ENCODE data around the gene FAM120AOS.
A peak's percentile ranks its signal among the peaks of the same experiment; 100 is the strongest.
"Not testable (repeated sequence)": the region's sequence is repeated elsewhere in the genome, so short reads cannot be mapped to it uniquely, and the experiment has no call there.

The FAM120AOS gene

DNA sequence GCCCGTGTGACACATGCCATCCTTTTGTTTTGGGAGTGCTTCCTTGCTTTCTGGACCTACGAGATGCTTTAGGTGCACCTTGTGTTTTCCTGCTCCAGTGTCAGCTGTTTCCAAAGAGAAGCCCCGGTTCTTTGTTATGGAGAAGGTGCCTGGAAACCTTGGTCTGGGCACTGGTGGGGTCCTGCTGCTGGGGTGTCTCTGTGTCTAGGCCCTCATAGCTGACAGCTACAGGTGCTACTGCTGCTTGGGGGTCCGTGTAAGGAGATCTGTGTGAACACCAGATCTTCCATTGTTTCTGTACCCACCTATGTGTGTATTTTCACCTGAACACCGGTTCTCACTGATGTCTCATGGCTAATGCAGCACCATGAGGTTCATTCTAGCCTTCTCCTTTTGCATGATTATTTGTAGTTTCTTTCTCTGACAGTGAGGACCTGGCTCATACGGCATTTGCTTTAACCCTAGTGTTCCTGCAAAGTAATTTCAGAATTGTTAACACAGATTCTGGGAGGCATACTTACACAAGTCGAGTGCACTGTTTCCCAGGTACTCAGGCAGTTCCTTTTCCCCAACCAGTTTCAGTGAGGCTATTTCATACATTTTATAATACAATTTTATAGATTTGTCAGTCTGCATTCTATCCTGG lies 13.2 kb upstream of the FAM120AOS start:
- DNase-seq: no peak

DNA sequence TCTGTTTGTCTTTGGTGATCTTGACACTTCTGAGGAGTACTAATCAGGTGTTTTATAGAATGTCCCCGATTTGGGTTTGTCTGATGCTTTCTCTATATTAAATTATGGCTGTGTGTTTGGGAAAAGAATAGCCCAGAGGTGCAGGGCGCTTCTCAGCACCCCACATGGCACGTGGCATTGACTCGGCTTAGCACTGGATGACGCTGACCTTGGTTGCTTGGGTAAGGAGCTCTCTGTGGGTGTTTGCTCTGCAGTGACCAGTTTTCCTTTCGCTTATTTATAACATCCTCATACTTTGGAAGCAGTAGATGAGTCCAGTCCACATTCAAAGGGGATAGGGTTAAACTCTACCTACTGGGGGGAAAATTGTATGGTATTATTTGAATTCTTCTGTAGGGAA lies 12.5 kb upstream of the FAM120AOS start:
- no peak for DNase-seq

DNA sequence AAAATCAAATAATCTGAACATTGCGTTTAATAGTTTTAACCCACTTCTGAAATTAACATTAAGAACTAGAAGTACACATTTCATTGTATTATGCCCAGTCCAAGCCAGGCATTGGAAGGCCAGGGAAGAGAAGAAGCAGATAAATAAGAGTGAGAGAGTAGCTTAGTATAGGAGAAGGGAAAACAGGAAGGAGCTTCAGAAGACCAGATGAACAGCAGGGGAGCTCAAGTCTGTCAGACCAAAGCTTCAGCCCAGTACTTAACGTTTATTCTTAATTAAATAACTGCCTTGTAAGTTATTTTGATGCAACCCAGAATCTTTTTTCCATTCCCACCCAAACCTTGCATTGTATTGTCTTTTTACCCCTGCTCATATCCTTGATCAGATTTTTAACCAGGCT lies 11.5 kb upstream of the FAM120AOS start:
- no peak for DNase-seq

DNA sequence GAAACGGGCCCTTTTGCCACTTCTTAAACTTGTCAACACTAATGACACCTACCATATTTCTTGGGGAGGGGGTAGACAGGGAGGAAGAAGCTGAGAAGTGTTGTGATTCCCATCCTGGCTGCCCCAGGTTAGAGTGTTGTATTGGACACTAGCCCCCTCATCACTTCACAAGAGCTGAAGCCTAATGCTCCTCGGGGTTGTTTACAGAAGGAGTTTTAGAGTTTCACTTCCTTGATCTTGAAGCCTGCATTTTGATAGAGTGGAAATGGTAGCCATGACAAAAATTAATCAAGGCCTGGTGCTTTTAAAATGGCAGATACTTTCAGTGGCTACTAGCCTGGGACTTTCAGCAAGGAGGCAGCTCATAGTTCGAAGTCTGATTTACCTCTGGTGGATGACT lies 11.0 kb upstream of the FAM120AOS start:
- DNase-seq: no peak

DNA sequence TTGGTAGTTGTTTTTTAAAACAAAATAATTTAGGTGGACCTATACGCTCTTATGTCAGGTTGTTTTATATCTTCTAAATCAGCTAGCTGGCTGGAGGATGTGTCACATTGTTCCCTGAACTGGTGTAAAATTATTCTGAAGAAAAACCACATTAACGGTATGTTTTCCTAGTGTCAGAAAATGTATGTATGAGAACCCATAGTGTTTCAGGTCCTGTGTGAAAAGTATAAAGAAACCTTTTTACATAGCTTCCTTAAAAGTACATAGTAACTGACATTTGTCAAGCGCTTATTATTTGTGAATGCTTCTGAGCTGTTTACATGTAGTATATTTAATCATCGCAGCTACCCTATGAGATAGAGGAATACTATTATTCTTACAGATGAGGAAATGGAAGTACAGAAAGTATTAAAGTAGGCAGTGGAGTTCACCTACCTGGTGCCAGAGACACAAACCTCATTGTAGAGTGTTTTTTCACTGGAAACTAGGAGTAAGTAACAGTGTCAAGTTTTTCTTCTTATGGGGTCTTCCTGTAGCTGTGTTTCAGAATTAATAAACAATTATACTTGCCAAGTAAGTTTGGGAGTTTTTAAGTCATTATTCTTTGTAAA lies 10.4 kb upstream of the FAM120AOS start:
- no peak for DNase-seq

DNA sequence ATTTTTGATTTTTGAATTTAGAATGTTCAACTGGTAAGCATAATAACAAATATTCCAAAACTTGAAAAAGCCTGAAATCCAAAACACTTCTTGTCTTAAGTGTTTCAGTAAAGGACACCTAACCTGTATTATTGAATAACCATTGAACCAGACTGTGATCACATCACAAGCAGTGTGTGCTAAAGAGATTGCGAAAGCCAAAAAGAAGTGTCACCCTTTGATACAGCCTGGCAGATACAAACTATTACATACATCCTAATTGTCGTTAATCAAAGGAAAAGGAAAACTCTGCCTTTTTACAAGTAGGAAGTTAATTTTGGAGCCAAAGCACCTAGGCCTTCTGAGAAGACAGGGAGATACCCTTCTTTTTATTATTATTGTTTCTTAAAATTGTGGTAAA lies 8.4 kb upstream of the FAM120AOS start:
- DNase-seq: no peak

DNA sequence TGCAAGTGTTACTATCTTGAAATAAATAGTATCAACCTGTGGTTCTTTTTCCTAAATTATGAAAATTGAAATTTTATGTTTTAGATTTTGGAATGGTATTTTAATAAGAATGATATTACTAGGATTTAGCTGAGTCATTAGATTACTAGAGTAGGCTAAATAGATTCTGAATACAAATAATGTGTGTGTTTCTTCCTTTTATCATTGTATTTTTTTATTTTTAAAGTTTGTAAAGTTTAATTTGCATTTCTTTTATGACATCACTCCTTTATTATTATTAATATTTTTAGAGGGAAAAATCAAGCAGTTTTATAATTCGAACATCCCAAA lies 8.0 kb upstream of the FAM120AOS start:
- DNase-seq: no peak

DNA sequence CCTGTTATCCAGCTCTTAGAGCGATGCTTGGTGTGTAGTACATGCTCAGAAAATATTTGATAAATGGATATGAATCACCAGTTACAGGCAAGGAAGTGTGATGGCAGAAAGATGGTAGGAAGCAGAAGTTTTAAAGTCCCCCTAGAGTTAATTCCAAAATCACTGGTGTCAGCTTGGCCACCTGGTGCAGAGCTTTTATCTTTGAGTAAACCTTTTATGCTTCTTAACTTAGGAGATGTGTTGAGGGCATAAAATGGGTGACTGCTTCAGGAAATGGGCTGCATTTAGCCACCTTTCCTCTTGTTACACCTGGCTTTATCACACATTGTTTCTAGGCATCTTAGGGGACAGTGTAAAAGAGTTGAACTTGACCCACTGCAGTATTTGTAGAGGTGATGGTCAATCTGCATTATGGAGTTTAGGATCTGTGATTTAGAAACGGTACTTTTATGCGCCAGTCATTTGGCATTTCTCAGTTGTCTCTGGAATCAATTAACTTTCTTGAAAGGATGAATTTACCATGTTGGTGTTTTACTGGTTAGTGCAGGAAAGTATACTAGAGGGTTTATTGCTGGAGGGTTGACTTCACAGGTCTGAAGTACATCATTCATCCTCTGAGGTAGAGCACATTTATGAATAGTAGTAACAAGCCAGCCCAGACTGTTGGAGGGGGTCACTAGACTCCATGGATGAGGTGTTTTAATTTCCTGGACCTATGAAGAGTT lies 7.5 kb upstream of the FAM120AOS start:
- DNase-seq: no peak

DNA sequence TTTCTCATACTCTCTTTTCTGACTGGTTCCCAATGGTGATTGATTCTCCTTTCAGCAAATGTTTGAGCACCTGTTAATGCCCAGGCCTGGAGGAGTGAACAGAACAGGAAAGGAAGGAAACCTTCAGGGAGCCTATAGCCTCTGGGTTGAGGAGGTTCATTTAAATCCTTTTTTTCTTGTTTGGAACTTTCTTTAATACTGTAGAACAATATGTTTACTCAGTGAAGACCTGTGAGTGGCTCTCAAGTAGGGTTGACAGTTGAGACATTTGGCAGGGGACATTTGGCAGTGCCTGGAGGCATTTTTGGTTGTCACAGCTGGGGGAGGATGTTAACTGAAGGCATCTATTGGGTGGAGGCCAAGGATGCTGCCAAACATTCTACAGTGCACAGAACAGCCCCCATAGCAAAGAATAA lies 6.1 kb upstream of the FAM120AOS start:
- DNase-seq: no peak

DNA sequence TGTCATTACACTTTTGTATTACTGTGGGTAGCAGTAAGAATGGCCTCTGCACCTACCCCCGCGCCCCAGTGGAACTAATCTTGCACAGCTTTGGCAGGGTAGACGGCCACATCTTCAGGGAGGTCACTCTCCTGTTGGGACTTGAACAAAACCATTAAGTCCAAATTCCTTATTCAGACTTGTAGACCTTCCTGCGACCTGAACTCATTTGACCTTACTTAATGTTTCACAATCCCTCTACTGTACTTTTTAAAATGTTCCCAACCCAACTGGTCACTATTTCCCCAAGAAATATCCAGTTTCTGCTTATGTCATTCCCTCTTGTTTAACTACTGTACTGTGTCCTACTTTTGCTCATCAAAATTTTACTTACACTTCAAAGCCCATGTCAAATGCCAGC lies 5.3 kb upstream of the FAM120AOS start:
- no peak for DNase-seq

DNA sequence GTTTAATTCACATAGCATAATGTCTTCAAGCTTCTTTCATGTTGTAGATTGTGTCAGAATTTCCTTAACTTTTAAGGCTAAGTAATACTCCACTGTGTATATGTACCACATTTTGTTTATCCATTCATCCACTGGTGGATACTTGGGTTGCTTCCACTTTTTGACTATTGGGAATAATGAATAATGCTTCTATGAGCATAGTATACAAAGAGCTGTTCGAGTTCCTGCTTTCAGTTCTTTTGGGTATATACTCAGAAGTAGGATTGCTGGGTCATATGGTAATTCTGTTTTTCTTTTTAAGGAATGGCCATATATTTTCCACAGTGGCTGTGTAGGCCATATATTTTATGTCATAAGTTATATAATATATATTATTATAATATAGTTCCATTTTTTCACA lies 3.6 kb upstream of the FAM120AOS start:
- no peak for DNase-seq

DNA sequence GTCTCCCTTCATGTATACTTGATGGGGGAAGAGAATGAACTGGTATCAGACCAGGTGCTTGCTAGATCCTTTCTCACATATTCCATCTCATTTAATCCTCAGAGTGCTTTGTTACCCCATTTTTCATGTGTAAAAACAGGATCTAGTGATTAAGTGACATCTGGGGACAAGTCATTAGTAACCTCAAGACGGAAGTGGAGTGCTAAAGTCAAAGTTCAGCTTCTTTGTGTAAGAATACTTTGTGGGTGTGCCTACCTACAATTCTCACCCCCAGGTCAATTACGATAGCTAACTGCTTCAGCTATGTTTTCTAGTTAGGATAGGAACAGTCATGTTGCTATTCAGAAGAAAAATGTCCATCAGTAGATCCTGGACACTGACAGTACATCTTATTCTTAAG lies 3.1 kb upstream of the FAM120AOS start:
- no peak for DNase-seq

DNA sequence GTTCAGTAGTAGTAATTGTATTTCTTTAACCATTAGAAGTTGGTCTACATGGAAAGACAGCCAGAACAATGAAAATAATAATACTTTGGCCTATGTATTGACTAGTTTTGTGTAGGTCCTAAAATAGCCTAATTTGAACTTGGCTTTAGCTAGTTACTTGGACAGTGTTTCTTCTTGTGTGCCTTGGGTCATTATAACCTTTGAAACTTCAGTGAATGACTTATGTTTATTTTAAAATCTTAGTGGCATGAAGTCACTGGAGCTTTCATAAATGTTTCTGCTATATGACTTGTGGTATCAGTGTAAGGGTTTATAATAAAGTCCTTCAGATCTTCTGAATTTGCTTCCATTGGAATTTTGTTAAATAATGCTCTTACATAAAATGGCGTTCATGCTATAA lies 2.6 kb upstream of the FAM120AOS start:
- no peak for DNase-seq

DNA sequence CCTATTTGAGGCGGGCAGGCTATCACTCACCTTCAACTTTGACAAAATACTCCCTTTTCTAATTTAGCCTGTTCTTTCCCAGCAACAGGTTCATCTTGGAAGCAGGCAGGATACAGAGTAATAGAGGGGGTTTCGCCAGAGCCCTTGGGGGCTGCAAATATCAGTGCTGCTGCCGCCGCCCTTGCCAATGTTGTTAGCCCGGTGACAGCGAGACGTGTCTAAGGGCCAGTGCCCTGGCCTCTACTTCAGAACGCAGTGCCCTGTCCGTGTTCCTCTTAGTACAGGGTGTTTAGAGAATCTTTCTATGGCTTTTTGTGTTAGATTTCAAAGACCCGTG lies 703 bp downstream of the FAM120AOS start:
- DNase-seq: no peak

DNA sequence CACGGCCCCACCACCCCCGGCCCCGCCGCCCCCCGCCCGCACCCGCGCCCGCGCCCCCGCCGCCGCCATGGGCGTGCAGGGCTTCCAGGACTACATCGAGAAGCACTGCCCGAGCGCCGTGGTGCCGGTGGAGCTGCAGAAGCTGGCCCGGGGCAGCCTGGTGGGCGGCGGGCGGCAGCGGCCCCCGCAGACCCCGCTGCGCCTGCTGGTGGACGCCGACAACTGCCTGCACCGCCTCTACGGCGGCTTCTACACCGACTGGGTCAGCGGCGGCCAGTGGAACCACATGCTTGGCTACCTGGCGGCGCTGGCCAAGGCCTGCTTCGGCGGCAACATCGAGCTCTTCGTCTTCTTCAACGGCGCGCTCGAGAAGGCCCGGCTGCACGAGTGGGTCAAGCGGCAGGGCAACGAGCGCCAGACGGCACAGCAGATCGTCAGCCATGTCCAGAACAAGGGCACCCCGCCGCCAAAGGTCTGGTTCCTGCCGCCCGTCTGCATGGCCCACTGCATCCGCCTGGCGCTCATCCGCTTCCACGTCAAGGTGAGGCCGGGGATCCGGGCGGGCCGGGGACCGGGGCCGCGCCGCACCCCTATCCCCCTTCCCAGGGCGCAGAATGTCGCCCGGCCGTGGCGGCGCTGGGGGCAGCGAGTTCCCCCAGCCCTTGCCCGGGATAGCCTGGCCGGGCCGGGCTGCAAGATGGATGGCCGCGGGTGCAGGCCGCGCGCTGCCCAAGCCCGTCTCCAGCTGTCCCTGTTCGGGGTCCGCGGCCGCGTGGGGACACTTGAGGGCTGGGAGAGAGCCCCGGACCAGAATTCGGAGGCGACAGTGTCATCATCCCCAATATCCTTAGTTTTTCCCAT lies 1.3 kb downstream of the FAM120AOS start:
- peak; percentile 77 for DNase-seq

DNA sequence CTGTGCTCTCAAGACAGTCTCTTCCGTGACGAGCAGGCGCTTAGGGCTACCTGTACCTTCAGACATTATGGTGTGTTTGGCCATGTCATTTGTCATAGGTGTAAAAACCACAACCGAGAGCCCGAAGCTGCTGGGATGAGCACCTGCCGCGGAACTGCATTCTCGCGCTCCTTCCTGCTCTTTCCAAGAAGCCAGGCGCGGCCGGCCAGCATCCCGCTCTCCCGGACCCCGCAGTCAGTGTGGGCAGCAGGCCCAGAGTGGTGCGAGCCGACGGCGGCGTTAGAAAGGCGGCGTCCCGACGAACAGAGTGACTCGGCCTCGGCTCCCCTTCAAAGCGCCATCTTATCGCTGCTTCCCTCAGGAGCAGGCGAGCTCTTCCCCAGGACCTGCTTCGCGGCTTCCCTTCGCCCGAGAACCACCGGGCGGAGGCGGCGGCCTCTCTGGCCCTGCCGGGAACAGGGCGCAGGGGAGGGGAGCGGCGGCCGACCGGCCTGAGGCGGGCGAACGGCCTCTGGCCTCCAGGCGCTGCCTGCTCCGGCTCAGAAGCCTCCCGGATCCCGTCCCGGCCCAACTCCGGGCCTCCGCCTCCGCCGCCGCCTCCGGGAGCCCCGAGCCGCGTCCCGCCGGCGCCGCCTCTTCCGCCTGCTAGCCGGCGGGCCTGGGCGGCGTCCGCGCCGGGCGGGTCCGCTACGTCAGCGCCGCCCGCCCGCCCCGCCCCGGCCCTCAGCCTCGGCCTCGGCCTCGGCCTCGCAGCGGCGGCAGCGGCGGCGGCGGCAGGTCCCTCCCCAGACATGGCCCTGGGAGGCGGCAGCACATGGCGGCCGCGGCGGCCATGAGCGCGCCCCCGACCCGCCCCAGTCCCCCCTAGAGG lies 2.2 kb downstream of the FAM120AOS start, which contains the start of gene FAM120A:
Gene FAM120A, plus strand, starts transcription at position 741 of the 871 bp plus-strand sequence. CDS start 231 bp downstream, outside the sequence.
- peak; percentile 88 for DNase-seq

DNA sequence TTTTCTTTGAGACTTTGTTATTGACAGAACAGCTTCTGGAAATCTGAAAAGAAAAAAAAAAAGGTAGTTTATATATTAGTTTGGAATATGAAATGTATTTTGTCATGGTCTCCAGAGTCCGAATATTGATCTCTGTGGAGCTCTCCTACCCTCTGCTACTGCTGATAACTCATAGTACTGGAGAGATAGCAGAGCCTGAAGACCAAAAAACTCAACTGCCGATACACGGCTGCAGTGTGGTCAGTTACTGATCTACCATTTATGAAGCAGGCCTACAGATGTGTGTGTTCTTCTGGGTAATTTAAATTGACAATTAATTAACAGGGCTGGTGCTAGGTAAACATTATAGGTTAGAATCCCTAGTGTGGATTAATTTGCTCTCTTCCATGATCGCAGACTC lies 5.7 kb downstream of the FAM120AOS start:
- DNase-seq: no peak

DNA sequence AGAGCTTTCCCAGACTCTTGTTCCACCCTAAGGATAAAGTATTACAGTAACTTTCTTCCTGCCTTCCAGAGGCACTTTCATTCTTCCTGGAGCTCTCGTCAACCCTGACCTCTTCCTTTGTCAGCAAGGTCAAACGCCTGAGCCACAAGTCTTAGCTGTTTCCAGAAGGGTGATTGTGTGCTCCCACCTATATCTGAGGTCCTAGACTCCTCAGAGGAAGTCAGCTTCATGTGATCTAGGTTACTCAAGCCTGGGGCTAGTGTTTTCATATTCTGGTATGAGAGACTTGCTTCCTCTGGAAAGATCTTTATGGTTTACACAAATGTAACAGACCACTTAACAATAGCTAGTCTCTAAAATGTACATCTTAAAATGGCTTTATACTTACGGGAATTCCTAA lies 7.3 kb downstream of the FAM120AOS start:
- DNase-seq: no peak

DNA sequence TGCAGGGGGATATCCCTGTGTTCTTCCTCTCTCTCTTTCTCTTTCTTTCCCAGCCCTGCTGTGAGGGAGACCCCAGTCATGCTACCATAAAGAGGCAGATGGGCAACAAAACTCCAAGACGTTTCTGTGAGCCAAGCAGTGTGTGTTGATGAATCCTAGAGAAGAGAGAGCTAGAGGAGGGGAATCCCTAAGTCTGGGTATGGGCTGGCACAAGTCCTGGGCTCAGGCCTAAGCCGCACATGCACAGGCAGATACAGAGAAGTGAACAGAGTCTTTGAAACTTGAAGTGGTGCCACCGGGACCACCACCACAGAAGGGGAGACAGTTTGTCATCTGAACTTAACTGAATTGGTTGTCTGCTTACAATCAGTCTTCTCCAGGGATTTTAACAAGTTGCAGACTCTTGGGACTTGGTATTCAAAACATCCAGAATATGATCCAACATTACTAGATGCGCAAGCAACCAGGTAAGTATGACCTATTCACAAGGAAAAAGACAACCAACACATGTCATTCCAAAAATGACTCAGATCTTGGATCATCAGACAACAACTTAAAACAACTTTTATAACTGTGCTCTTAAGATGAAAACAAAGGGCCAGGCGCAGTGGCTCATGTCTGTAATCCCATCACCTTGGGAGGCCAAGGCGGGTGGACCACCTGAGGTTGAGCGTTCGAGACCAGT lies 12.3 kb downstream of the FAM120AOS start:
- no peak for DNase-seq

DNA sequence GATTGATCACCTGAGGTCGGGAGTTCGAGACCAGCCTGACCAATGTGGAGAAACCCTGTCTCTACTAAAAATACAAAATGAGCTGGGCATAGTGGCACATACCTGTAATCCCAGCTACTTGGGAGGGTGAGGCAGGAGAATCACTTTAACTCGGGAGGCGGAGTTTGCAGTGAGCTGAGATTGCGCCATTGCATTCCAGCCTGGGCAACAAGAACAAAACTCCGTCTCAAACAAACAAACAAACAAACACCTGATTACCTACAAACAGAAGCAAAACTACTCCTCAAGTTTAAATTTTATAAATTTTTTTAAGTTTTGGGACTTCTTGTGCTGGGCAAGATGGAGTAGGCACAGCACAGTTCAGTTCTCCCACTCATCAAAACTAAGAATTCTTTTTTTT lies 14.1 kb downstream of the FAM120AOS start:
- not testable (repeated sequence) for DNase-seq

DNA sequence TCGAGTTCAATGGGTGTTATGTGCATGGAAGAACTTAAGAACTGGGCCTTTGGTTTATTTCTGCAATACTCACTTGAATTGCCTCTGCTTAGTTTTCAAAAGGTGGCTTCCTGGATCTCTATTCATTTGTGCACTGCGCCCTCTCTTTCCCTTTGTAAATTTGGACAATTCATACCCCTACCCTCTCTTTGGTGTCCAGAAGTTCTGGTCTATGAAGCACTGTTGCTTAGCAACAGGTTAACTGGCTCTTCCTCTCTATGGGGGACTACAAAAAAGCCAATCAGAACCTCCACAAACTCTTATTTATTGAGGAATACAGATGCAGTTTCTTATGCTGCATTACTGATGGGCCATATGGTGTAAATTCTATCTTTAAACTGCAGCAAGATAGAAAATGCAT lies 15.4 kb downstream of the FAM120AOS start:
- no peak for DNase-seq

Measured in eye (tissue), 1 donor.